Measurements from ENCODE around the gene WDR27.
"Not testable (repeated sequence)": the region's sequence is repeated elsewhere in the genome, so short reads cannot be mapped to it uniquely, and the experiment has no call there.

WDR27 gene

DNA sequence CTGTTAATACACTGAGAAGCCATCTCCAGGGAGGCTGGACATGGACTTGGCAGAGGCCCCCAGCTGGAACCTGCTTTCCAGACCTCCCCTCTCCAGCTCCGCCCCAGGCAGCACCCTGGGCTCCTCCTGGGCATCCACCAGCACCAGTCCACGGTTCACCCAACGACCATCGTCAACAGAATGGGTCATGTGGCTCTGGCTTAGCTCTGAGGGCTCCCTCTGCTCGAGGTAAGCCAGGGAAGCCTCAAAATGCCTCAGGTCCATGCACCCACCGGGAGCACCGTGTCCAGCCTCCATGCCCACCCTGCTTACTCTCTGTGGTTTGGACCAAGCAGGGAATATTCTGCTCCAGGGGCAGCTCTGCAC lies 40.5 kb downstream of the WDR27 start:
- DNase-seq (ENCODE audit: low spot score), result no peak

- DNase-seq (ENCODE audit: low spot score), result no peak
Observed at GRCh38 chr6:169660751-169661390, 41.0 kb downstream of the WDR27 start.

- DNase-seq (ENCODE audit: low spot score), result no peak
Observed at GRCh38 chr6:169659820-169660610, 41.8 kb downstream of the WDR27 start.

- no peak for DNase-seq (ENCODE audit: low spot score)
Observed at GRCh38 chr6:169657284-169657610, 44.6 kb downstream of the WDR27 start.

GRCh38 chr6:169656546-169657283 lies 45.1 kb downstream of the WDR27 start:
- no peak for DNase-seq (ENCODE audit: low spot score)

- no peak for DNase-seq (ENCODE audit: low spot score)
Observed at GRCh38 chr6:169654598-169655391, 47.0 kb downstream of the WDR27 start.

- DNase-seq (ENCODE audit: low spot score), result no peak
Observed at GRCh38 chr6:169653691-169654090, 48.1 kb downstream of the WDR27 start.

- no peak for DNase-seq (ENCODE audit: low spot score)
Observed at GRCh38 chr6:169652896-169653295, 48.9 kb downstream of the WDR27 start.

GRCh38 chr6:169651498-169651897 lies 50.3 kb downstream of the WDR27 start:
- DNase-seq (ENCODE audit: low spot score), result no peak

DNA sequence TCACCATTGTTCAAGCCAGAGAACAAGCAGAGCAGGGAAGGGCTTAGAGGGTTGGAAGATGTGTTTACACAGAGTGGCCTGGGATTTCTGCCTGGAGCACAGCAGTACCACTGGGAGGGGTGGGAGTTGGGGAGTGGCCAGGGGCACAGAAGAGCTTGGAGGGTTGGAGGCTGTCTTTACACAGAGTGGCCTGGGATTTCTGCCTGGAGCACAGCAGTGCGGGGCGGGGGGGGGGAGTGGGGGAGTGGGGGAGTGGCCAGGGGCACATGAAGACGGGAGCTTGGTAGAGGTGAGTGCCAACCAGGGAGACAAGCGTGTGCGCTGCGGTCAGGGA lies 50.9 kb downstream of the WDR27 start:
- DNase-seq (ENCODE audit: low spot score), result no peak

- DNase-seq (ENCODE audit: low spot score), result no peak
Observed at GRCh38 chr6:169650241-169650958, 51.4 kb downstream of the WDR27 start.

DNA sequence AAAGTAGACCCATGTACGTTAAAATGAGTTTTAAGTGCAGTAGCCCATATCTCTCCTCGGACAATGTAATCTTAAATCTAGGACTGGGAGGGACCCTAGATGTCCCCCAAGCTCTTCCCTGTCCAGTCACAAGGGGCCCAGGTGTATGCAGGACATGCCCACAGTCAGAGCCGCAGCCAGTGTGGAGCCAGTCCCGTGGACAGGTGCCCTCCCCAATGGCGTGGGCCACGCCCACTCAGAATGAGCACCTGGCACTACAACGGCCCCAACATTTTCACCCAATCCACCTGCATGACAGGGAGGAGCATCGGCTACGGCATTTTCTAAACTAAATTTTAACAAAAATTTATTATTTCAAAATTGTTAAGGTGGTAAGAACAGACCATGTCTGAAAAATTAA lies 53.2 kb downstream of the WDR27 start:
- no peak for DNase-seq (ENCODE audit: low spot score)

DNA sequence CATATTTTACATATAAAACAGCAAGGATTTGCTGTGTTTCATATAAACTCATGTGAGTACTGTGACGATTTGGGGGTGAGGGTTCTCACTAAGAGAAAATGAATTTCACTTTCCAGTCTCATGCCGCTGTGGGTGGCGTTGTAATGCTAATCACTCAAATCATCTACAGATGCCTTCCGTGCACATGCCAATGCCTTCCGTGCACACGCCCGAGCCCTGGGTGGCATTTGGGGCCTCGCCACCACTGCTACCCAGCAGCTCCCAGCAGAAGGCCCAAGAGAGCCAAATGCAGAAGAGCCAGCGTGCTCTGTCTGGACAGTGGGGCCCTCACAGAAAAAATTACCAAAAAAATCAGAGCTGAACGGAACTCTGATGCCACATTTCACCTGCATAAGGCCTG lies 53.7 kb downstream of the WDR27 start:
- no peak for DNase-seq (ENCODE audit: low spot score)

GRCh38 chr6:169647637-169648036 lies 54.2 kb downstream of the WDR27 start:
- no peak for DNase-seq (ENCODE audit: low spot score)

DNA sequence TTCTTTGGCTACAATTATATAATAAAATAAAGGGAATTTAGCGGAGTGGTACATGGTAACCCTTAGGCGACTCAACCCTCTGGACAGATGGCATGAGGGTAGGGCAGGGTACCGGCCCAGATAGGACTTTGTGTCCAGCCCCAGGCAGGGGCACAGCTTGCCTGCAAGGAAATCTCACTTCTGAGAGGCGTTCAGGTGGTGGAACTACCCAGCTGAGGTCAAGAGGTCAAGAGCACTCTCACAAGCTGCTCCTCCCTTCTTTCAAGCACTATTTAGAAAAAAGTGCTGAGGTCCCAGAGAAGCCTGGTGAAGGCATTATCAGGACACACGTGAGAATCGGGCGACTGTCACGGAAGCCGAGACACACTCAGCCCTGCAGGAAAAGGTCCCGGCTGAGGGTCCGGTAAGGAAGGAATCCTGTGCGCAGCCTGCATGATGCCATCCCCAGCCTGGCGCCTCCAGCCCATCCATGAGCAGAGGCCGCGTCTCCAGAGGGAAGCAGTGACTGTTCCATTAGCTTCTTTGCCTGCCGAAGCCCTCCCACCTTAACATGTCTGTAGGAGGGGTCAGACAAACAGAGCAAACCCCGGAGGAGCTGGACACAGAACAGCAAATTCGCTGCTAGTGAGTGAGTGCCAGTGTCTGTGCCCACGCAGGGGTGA lies 54.8 kb downstream of the WDR27 start:
- no peak for DNase-seq (ENCODE audit: low spot score)

DNA sequence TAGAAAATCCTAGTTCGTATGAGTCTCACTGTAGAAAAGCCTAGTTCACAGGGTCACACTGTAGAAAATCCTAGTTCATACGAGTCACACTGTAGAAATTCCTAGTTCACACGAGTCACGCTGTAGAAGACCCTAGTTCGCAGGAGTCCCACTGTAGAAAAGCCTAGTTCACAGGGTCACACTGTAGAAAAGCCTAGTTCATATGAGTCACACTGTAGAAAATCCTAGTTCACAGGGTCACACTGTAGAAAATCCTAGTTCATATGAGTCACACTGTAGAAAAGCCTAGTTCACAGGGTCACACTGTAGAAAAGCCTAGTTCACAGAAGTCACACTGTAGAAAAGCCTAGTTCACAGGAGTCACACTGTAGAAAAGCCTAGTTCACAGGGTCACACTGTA lies 56.4 kb downstream of the WDR27 start:
- DNase-seq (ENCODE audit: low spot score), result not testable (repeated sequence)

GRCh38 chr6:169643521-169643920 lies 58.3 kb downstream of the WDR27 start:
- DNase-seq (ENCODE audit: low spot score), result no peak

GRCh38 chr6:169642455-169642854 lies 59.4 kb downstream of the WDR27 start:
- no peak for DNase-seq (ENCODE audit: low spot score)

DNA sequence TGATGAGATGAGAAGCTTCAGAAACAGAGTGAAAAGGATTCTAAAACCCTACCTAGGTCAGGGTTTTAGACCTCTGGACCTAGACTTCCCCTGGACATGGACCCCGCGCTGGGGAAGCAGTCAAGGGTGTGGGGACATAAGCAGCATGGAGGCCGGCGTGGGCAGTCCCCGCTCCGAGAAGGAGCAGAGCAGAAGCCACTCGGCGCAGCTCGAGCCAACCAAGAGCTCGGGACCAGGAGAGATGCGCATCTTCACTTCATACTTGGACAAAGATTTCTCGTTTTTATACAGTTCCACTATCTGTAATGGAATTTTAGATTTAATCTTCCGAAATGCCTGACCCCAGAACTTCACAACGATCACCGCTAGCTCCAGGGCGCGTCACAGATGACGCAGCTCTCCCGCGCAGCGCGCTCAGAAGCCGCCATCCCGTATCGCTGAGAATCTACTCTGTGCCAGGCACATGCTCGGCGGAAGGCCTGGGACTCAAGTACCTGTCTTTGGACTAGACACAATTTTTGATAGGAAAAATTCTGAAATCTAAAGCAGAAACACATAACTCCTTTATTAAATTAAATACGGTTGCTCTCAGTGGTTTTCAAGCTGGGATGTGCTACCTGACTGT lies 60.3 kb downstream of the WDR27 start:
- DNase-seq (ENCODE audit: low spot score), result no peak

DNA sequence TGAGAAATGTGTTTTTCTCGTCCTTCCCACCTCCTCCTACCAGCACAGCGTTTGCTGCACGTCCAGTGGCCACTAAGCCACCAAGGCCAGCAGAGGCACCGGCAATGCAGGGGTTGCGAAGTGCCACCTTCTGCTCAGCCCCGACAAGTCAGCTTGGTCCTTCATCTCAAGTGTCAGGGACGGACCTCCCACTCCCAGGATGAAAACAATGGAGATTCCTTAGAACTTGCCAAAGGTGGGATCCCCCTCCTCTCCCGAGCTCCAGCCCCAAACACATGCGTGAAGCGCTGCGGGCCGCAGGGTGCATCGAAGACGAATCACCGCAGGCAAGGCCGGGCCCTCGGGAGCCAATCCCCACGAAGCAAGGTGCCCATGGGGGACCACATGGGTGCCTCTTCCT lies 60.8 kb downstream of the WDR27 start:
- no peak for DNase-seq (ENCODE audit: low spot score)

- no peak for DNase-seq (ENCODE audit: low spot score)
Observed at GRCh38 chr6:169640351-169640852, 61.4 kb downstream of the WDR27 start.
